ENCODE results near the gene PRH2. TPM values are rescaled to one million over a fixed set of nuclear protein-coding genes. Genes with fewer than 3 reads are reported as not detected.

PRH2 gene
- total RNA-seq, 1 experiment from 2014 or later, result not detected

GRCh38 chr12:10940389-10940788, 11.4 kb downstream of the PRH2 start:
- TF ChIP-seq EGR1 (IDR thresholded peaks at IDR 0.05; ENCODE audit: low read depth) (no peak), POLR2A (IDR thresholded peaks at IDR 0.05; ENCODE audit: borderline replicate concordance, extremely low read depth, insufficient read depth, insufficient read length) (no peak), REST (IDR thresholded peaks at IDR 0.05; ENCODE audit: low read depth) (no peak), CEBPB (IDR thresholded peaks at IDR 0.05; ENCODE audit: low read depth) (no peak), SIN3A (IDR thresholded peaks at IDR 0.05; ENCODE audit: low read depth) (no peak), ATF3 (IDR thresholded peaks at IDR 0.05) (no peak), MAX (IDR thresholded peaks at IDR 0.05) (no peak), TCF7L2 (IDR thresholded peaks at IDR 0.05; ENCODE audit: borderline replicate concordance, extremely low read depth, insufficient read depth, insufficient read length) (no peak), FOSL1 (IDR thresholded peaks at IDR 0.05; ENCODE audit: low read depth) (no peak), EZH2 (IDR thresholded peaks at IDR 0.05) (no peak), ZNF274 (IDR thresholded peaks at IDR 0.05; ENCODE audit: low read depth, low read length) (no peak), ZFX (IDR thresholded peaks at IDR 0.05) (no peak)
- no peak overlapping the region for H3K9ac ChIP-seq (ENCODE audit: low read length)
- intact Hi-C loops (cut with micrococcal nuclease), result no loop called here
- no peaks in the 10 kb centered on the region for H3K27me3 ChIP-seq (ENCODE audit: insufficient read depth, low read length)
- ChIA-PET RAD21 (ENCODE audit: low non-redundant PET in 1 of 2, low total read pairs in 2 of 2, uncharacterized antibody in 2 of 2, unreplicated experiment in 2 of 2) (no interaction called here), CTCF (no interaction called here), POLR2A (no interaction called here)
- H3K4me2 ChIP-seq (ENCODE audit: low read length), result no peak overlapping the region
- H3K4me1 ChIP-seq (ENCODE audit: control insufficient read depth in 1 of 2, insufficient read depth in 2 of 2, low read length in 2 of 2), result peaks cover 19 to 42% of the 10 kb centered on the region in 2 experiments
- BruUV-seq (replicated peaks), result no TSS peak
- H3K4me3 ChIP-seq (replicated peaks in 1 of 2; ENCODE audit: low read depth in 1 of 2, low read length in 2 of 2), result no peak overlapping the region
- H3K27ac ChIP-seq (ENCODE audit: low read depth, low read length), result no peak overlapping the region
- H3K79me2 ChIP-seq (ENCODE audit: insufficient read depth, low read length), result no peaks in the 10 kb centered on the region
- no peaks in the 10 kb centered on the region for H4K20me1 ChIP-seq (ENCODE audit: insufficient read depth)
- no peaks in the 10 kb centered on the region for H3K36me3 ChIP-seq (ENCODE audit: control insufficient read depth in 1 of 2, insufficient read depth in 2 of 2, low read length in 2 of 2)
- H2AFZ ChIP-seq (ENCODE audit: low read depth, low read length, poor library complexity, severe bottlenecking), result no peak overlapping the region
- no peaks in the 10 kb centered on the region for H3K9me2 ChIP-seq (ENCODE audit: insufficient read depth)
- DNase-seq (ENCODE audit: low read depth, low spot score) (no peak), ATAC-seq (no peak)
- no peaks in the 10 kb centered on the region for H3K9me3 ChIP-seq (ENCODE audit: control insufficient read depth in 1 of 2, insufficient read depth in 1 of 2, low read depth in 1 of 2, low read length in 2 of 2)
